Activated CD4-positive, CD25-positive, alpha-beta regulatory T cell treated with anti-CD3 and anti-CD28 coated beads, Interleukin-2, amount 50 U/mL, for 72 hours (primary cell): ENCODE results near the gene SPAG4.

Experiments
- DNase-seq: peaks from one replicate; pipeline ENCODE4 v3.0.0; 2021

The SPAG4 gene

DNA sequence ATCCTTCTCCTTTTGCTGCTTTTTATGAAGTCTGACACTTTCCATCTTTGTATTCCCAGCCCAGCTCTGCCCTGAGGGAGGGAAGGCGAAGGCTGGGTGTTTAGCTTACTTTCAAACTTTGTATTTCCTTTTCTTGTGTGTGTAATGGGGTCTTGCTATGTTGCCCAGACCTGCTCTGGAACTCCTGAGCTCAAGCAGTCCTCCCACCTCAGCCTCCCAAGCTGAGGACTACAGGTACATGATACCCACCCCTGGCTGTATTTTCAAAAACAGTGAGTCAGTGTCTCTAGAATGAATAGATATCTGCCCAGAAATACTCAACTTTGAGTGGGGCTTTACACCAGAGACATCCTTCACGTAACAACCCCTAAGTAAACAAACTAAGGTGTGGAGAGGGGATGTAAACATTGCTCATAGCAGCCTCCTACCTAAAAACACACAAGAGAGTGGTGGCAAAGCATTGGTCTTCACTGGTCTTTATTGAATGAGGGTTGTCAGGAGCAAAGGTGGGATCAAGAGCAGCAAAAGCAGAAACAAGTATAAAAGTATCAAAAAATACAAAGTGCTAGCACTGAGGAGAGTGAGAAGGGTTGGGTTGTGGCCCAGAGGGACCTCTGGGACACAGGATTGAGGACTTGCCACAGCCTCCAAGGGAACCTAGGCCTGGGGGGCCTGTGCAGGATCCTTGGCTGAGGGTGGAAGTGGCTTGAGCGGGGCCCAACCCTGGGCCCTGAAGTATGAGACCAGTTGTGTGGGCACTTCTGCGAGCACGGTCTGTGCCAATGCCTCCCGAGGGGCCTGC is 10.2 kb downstream of the SPAG4 start:
- DNase-seq = no peak

DNA sequence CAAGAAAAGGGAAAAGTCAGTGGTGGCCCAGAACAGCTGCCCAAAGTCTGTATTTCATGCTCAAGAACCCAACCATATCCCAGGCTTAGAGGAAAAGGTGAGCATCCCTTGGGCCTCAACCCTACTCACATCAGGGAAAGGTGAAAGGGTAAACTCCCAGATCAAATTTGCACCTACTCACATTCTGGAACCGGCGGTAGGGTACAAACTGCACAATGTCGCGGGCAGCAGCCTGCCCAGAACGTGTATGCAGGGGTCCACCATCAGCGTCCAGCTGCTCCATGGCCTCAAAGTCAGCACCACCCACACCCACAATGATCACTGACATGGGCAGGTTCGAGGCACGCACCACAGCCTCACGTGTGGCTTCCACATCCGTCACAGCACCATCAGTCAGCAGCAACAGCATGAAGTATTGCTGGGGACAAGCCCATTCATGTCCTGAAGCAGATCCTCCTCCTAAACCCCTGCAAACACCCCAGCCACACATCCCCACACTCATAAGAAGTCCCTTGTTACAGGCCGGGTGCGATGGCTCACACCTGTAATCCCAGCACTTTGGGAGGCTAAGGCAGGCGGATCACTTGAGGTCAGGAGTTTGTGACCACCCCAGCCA is 10.9 kb downstream of the SPAG4 start:
- DNase-seq = no peak

DNA sequence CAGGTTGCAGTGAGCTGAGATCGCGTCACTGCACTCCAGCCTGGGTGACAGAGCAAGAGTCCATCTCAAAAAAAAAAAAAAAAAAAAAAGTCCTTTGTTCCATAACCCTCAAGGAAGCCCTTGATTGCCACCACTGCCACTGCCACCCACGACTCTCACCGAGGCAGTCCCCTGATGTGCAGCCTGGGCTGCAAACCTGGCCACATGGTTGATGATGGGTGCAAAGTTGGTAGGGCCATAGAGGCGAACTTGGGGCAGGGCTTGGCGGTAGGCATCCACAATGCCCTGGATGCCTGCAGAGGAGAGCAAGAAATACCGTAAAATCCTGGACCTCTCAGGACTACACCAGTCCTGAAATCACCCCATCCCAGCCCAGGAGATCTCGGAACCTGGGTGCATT is 11.5 kb downstream of the SPAG4 start:
- no peak for DNase-seq

DNA sequence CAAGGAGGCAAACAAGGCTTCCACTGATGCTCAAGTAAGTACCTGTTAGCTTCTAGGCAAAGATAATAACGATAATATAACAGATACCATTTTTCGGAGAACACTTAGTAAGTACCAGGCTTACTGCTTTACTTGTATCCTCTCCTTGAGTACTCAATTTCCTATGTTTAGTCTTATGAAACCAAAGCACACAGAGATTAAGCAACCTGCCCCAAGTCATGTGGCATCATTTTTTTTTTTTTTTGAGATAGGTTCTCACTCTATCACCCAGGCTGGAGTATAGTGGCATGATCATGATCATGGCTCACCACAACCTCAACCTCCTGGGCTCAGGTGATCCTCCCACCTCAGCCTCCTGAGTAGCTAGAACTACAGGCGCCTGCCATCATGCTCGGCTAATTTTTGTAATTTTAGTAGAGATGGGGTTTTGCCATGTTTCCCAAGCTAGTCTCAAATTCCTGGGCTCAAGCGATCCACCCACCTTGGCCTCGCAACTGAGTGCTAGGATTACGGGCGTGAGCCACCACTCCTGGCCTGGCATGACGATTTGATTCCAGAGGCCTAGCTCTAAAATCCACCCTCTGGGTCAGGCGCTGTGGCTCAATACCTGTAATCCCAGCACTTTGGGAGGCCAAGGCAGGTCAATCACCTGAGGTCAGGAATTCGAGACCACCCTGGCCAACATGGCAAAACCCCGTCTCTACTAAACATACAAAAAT is 14.0 kb downstream of the SPAG4 start:
- no peak for DNase-seq

DNA sequence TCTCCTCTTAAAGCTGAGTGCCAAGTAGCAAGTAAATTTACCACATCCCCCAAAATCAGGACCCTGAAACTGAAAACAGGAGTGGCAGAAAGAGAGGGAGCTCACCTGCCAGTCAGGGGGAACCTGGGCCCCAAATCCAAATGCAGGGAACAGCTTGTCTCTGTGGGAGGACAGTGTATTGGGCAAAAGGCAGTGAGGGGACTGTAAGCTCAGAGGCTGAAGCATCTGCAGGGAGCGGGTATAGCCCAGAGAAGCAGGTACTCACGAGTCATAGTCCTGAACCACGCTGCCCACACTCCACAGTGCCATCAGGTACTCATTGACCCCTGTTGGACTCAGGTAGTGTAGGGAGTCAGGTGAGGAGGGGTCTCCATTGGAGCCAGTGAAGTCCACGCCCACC is 15.0 kb downstream of the SPAG4 start:
- DNase-seq = no peak

DNA sequence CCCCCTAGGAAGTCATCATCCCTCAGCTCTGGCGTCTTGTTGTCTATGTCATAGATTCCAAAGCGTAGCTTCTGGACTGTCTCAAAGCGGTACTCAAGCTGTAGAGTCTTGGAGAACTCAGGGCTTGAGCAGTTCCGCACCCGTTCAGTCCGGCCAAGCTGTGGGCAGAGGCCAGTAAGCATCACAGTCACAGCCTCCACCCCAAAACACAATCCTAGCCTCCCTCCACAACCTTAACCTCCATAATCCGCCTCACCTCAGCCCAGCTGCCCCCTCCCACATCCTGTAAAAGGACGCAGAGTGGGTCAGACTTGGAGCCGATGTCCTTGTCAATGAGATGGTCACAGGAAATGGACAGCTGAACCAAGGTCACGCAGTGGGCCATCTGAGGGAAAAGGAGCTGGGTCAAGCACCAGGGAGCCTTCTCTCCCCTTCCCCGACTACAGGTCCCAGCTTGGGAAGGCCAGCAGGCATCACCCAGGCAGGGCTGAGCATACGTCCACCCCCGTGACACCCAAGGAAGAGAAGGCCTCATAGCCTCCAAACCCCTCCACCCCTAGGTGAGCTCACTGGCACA is 17.0 kb downstream of the SPAG4 start:
- DNase-seq = no peak

DNA sequence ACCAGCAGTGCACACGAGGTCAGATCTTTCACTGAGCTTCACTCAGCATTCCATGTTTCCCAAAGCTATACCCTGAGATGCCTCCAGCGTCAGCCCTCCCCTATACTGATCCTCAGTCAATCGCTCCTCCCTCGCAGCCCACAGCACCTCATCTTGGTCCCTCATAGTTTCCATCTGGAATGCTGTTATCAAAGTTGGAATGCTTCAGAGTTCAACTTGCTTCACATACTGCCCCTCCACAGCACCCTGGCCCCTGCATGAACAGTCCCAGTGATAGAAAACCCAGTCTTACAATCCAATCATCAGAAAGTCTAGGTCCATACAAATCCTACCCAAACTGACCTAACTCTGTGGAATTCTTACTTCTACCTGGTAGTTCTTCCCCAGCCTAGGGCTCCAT is 20.0 kb downstream of the SPAG4 start:
- DNase-seq = no peak

DNA sequence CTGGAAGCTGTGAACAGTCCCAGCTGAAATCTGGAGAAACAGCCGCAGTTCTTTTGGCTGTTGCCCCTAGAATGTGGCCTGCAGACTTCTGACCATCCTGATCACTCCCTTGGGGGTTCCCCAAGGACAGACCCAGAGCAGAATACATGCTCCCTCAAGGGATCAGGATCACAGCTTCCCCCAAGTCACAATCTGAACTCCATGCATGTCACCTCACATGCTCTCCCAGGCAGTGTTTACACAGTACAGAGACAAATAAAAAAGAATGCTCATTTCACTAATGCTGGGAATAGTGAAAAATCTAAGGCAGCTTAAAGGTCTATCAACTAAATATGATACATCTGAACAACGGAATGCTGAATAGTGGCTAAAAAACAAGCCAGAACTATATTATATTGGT is 20.5 kb downstream of the SPAG4 start:
- no peak for DNase-seq

DNA sequence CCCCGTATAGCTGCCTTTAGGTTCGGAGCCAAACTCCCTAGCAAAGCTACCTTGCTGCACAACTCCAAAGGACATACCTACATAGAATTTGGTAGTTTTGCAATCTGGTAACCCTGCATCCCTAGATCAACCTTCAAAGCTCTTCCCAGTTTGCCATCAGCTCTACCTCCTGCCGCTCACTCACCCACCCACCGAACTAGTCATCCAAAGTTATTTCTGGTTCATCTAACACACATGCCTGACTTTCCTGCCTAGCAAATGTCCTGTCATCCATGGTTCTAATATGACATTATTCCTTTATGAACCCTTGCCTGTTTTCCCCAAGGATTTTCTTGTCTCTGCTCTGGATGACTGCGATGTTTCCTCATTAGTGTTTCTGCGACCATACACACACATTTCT is 21.6 kb downstream of the SPAG4 start:
- no peak for DNase-seq

DNA sequence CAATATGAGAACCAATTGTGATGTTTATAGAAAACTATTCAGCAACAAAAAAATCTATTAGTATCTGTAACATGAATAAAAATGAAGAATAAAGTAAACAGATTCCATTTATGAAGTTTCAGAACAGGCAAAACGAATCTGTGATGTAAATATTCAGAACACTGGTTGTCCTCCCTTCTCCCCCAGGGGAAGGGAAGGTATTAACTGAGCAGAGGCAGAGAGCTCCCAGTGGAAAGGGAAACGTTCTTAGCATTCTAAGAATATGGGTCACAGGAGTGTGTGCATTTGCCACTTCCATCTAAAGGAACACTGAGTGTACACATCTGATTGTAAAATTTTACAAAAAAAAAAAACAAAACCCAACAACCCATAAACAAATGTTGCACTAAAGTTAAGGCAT is 23.1 kb downstream of the SPAG4 start:
- DNase-seq = no peak

DNA sequence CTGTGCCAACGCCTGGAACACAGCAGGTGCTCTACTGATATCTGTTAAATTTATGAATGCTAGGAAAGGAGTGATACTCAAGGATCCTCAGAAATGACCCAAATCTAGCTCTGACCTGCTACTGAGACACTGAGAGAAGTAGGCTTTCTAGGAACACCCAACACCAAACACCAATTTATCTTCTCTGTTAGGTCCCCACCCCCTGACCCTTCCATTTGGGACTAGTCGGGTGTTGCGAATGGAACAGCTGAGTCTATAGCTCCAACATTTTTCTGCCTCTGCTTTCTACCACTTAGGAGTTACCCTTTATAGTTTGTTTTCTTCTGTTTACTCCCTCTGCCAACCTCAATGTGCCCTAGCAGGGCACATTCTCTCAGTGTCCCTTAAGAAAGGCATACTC is 25.1 kb downstream of the SPAG4 start:
- DNase-seq = no peak

DNA sequence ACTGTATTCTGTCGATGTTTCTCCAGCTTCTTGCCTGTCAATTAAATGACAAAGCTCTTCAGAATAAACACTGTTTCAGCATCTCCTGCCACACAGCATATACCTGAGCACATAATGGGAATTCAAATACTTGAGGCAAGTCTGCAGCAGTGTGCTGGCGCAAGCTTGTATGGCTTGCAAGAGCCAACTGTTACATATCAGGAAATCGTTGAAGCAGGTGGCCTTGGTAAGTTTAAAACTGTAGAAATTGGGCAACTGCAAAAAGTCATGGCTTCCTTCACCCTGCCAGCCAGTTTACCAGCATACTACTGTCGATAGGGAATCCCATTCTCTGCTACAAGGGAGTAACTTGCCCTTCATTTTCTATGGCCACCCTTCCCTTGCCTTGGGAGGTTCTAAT is 26.1 kb downstream of the SPAG4 start:
- DNase-seq = no peak

DNA sequence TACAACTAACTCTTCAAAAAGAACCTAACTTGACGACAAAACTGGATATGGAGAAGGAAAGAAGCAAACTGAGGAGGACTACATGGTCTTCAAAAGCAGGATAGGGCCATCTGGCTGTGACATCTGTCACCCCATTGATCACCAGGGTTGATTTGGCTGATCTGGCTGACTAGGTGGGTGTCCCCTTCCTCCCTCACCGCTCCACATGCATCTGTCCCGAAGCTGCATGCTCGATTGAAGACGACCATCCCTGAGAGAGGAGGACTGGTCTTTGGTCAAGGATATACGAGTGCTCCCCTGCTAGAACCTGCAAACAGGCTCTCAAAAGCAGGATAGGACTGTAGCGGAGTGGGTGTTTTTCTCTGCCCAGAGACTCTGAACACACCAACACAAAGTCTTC is 27.4 kb downstream of the SPAG4 start:
- DNase-seq = no peak

DNA sequence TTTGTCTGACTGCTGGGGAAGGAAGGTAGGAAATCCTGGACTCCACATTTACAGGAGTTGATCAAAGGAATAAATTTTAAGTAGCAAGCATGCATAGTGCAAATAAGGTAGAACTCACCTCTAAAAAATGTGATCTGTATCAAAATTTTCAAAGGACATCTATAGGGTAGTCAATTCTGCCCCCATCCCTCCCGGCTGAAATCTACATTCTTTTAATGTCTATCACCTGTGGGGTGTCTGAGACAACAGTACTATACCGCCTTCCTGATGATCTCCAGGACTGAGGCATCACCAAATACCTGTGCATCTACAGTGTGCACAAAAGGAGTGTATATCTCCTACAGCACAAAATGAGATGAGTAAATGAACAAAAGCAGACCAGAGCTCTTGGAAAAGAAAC is 29.2 kb downstream of the SPAG4 start:
- DNase-seq = no peak

DNA sequence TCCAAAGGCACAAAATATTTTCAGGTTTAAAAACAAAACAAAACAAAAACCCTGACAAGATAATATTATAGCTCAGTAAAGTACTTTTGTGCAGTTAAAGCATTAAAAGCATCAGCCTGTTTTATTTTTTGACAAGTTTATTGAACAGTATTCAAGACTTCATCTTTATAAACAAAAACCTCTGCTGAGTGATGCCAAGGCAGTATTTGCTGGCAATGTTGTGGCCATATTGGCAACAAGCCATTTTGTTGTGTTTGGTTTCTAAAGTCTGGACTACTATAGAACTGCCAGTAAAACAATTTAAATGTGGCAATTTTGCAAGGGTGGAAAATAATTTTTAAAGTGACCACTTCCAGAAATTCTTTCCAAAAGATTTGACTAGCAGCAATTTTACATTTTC is 33.2 kb downstream of the SPAG4 start:
- DNase-seq = no peak

DNA sequence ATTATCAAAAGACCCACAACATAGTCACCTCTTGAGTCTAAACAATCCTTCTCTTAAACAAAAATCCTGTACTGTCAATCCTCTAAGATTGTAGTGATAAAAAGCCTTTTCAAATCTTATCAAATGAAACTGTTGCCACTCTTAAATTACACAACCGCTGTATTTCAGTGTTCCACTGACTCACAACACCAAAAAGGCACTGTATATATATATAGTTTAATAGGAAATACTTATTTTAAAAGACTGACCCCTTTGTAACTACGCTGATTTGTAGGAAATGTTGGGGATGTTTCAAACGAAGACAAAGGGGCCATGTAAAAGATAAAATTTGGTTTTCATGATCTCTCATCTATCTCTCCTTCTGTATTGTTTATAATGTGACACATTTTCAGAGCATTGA is 35.0 kb downstream of the SPAG4 start:
- no peak for DNase-seq

DNA sequence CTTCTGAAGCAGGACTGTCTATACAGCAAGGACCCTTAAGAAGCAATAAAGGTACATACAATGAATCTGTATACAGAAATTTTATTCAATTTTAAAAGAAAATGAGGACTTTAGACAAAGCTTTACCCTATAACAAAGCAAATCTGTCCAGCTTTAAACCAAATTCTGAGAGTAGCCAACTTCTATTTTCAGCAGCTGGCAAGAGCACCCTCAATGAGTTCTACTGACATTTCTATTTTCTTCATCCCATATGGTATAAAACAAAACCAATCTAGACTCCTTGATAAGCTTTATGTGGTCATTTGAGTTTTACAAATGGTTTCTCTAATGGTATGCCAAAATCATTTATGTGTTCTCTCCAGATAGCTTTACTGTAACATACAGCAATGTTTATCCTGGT is 36.3 kb downstream of the SPAG4 start:
- no peak for DNase-seq

DNA sequence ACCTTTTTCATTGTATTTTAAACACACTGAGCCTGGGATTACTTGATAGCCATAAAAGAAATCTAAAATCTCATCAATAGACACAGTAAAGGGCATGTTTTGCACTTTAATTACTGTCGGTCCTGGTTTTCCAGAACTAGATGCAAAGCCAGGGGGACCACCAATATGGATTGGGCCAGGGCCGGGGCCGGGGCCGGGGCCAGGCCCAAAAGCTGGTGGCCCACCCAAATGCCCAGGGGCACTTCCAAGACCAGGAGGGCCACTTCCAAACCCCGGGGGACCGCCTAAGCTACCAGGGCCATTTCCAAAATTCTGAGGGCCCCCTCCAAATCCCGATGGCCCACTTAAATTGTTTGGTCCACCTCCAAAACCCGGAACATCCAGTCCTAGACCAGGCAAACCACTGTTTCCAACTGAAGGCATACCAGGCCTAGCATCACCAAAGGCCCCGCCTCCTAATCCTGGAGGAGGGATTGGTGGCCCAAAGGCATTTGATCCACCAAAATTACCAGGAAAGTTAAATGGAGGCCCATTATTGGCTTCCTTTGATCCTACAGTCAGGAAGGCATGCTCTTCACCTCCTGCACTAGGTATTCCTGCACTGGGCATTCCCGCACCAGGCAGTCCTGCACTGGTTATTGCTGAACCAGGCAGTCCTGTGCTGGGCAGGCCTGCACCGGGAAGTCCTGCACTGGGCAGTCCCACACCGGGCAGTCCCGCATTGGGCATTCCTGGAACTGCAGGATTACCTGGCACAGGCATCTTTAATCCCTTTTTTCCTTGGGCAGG is 37.2 kb downstream of the SPAG4 start:
- no peak for DNase-seq

DNA sequence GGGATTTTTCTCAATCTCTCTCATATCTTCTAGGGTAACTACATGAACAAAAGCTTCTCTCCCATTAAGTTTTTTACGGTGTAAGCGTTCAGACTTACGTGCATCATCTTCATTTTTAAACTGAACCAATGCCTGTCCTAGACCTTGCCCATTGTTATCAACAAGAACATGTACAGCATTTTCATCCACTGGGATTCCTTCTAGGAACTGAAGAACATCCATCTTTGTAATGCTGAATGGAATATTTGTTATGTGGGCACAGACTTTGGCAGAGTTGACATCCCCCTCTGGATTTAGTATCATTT is 37.8 kb downstream of the SPAG4 start:
- no peak for DNase-seq

DNA sequence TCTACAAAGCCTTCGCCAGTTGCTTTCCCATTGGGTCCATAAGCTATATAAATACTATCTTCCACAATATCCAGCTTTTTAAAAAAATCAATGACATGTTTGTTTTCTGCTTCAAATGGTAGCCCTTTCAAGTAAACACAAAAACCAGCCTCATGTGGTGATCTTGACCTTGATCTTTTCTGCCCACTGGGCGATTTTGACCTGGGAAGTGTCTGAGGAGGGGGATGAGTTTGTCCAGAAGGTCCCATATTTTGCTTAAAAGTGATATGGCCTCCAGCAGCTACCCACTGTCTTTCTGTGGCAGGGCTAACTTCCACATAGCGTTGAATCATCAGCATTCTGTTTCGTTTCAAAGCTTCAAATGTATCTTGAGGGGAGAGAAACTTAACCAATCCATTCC is 38.3 kb downstream of the SPAG4 start:
- DNase-seq = no peak

DNA sequence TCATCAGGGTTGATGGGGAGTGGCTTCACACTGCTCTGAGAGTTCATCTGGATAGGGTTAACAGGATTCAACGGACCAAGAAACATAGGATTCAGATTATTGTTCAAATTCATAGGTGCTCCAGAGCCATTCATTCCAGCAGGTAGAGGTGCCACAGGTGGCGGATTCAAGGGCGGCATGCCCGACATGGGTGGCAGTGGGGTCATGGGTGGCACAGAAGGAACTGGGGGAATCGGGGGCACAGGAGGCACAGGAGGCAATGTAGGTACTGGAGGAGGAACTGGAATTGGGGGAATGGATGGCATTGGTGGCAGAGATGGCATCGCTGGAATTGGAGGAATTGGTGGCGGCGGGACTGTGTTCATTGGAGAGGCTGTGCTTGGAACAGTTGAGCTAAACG is 38.8 kb downstream of the SPAG4 start:
- no peak for DNase-seq

DNA sequence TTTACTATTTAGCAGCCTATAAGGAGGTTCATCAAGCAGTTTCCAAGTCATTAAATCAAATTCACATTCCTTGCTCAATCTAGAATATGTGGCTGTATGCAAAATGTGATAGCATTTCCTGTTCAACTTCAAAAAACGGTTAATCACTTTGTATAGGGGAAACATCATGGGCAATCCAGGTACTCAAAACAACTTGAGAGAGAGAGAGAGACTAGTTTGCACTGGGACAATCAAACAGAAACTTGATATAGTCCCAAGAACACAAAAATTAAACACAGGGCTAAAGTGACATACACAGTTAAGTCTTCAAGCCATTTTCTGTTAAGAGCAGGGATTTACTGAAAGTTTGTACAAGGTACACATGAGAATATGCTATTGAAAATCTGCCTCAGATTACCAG is 41.6 kb downstream of the SPAG4 start:
- no peak for DNase-seq
